HuH-7 (cell line): ENCODE results near the gene FAM193A.
A peak's percentile ranks its signal among the peaks of the same experiment; 100 is the strongest.
"Not testable (repeated sequence)": the region's sequence is repeated elsewhere in the genome, so short reads cannot be mapped to it uniquely, and the experiment has no call there.

Experiments
- DNase-seq: peaks from one replicate; pipeline ENCODE4 v3.0.0; 2011; ENCODE audit warnings: low spot score

The FAM193A gene

GRCh38 chr4:2578106-2578505, 41.7 kb downstream of the FAM193A start:
- no peak for DNase-seq

- no peak for DNase-seq
Observed at GRCh38 chr4:2579910-2580309, 43.5 kb downstream of the FAM193A start.

- no peak for DNase-seq
Observed at GRCh38 chr4:2583092-2583491, 46.6 kb downstream of the FAM193A start.

- peak; percentile 31 for DNase-seq
Observed at GRCh38 chr4:2583517-2583916, 47.1 kb downstream of the FAM193A start.

- no peak for DNase-seq
Observed at GRCh38 chr4:2586502-2586901, 50.1 kb downstream of the FAM193A start.

GRCh38 chr4:2587213-2587823, 50.9 kb downstream of the FAM193A start:
- DNase-seq = no peak

GRCh38 chr4:2588259-2588658, 51.8 kb downstream of the FAM193A start:
- DNase-seq = no peak

- DNase-seq = no peak
Observed at GRCh38 chr4:2591189-2591588, 54.7 kb downstream of the FAM193A start.

GRCh38 chr4:2592014-2592413, 55.6 kb downstream of the FAM193A start:
- not testable (repeated sequence) for DNase-seq

- no peak for DNase-seq
Observed at GRCh38 chr4:2592572-2592971, 56.1 kb downstream of the FAM193A start.

GRCh38 chr4:2593003-2593402, 56.6 kb downstream of the FAM193A start:
- no peak for DNase-seq

- DNase-seq = no peak
Observed at GRCh38 chr4:2595436-2595835, 59.0 kb downstream of the FAM193A start.

GRCh38 chr4:2595952-2596552, 59.6 kb downstream of the FAM193A start:
- no peak for DNase-seq

- DNase-seq = no peak
Observed at GRCh38 chr4:2596611-2597010, 60.2 kb downstream of the FAM193A start.

- no peak for DNase-seq
Observed at GRCh38 chr4:2598511-2599303, 62.3 kb downstream of the FAM193A start.

GRCh38 chr4:2599304-2599654, 62.8 kb downstream of the FAM193A start:
- no peak for DNase-seq

GRCh38 chr4:2600878-2601277, 64.4 kb downstream of the FAM193A start:
- DNase-seq = no peak

- no peak for DNase-seq
Observed at GRCh38 chr4:2604614-2605013, 68.2 kb downstream of the FAM193A start.

- no peak for DNase-seq
Observed at GRCh38 chr4:2606960-2607506, 70.6 kb downstream of the FAM193A start.

- no peak for DNase-seq
Observed at GRCh38 chr4:2607822-2608221, 71.4 kb downstream of the FAM193A start.

- DNase-seq = no peak
Observed at GRCh38 chr4:2608291-2608690, 71.8 kb downstream of the FAM193A start.

- DNase-seq = no peak
Observed at GRCh38 chr4:2615821-2616220, 79.4 kb downstream of the FAM193A start.

- no peak for DNase-seq
Observed at GRCh38 chr4:2617955-2618354, 81.5 kb downstream of the FAM193A start.
